Mammary epithelial cell (primary cell): ENCODE results near the gene PHACTR3.

Experiments
- CTCF ChIP-seq, 2 donors: IDR thresholded peaks in 1 of 2; conservative IDR thresholded peaks in 1 of 2; 2 replicates each; pipeline ENCODE4 v1.5.1; 2011 to 2012; ENCODE audit warnings: inconsistent platforms in 2 of 2, low read length in 2 of 2, mild to moderate bottlenecking in 2 of 2, control low read depth in 1 of 2, low read depth in 1 of 2; ENCODE audit not compliant: insufficient read depth in 1 of 2; ENCODE audit errors: extremely low read depth in 1 of 2
- EZH2 ChIP-seq: IDR thresholded peaks from 2 replicates; pipeline ENCODE4 v1.6.1; 2012; ENCODE audit warnings: low read length, inconsistent platforms, borderline replicate concordance

DNA sequence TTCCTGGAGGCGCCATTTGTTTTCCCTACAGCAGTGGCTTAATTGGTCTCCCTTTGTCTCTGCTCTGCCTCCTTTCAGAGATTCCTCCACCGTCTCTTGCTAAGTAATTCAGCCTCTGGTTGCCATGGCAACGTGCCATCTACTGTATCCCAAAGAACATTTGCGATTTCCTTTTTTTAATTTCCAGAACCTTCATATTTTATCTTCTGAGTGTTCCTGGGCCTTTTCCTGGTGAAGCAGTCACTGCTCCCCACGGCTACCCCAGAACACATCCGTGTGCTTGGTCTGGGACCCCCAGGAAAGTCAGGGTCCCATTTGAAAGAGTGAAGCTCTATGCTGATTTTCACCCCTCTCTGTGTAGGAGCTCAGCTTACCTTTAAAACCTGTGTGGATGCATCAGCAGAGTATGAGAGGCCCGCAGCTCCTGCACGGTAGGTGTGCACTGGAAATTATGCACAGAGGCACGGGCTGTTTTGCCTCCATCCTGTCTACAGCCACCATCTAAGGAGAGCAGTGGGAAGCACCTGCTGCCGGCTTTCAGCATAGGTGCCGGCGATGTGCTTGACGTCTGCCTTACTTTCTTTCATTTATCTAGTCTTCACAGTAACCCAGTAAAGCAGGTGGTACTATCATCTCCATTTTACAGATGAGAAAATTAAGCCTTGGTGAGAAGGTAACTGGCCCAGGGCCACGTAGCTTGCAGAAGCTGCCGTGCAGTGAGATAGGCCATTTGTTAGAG is 206.3 kb downstream of the PHACTR3 start:
- no peak for TF ChIP-seq EZH2
- no peak for TF ChIP-seq CTCF (conservative IDR thresholded peaks at IDR 0.05 in 1 of 2, IDR thresholded peaks at IDR 0.05 in 1 of 2; ENCODE audit: extremely low read depth in 1 of 2, insufficient read depth in 1 of 2, low read depth in 1 of 2, low read length in 2 of 2)
